ENCODE results near the gene ARSJ. TPM values are rescaled to one million over a fixed set of nuclear protein-coding genes. Genes with fewer than 3 reads are reported as not detected.

The ARSJ gene
- total RNA-seq = 18.6 and 24.6 TPM in 2 replicates

- no peaks in the 10 kb centered on the region for H3K9me3 ChIP-seq (ENCODE audit: low read depth, low read length)
- H3K79me2 ChIP-seq (ENCODE audit: insufficient read depth, low read length) = peaks cover 69% of the 10 kb centered on the region
- peak within 1 kb of the TSS; percentile 70 for H2AFZ ChIP-seq (ENCODE audit: low read length)
- DNase-seq (ENCODE audit: insufficient read length, low spot score, missing footprints) = peak; percentile 93
- peak within 1 kb of the TSS; percentile 88 for H3K27ac ChIP-seq (ENCODE audit: low read depth, low read length)
- no peak for TF ChIP-seq CTCF (IDR thresholded peaks at IDR 0.05; ENCODE audit: extremely low read depth, low read depth, low read length)
- H3K4me2 ChIP-seq (ENCODE audit: insufficient read depth, low read length) = peak within 1 kb of the TSS; percentile 91
- H3K4me3 ChIP-seq (ENCODE audit: insufficient read depth, low read length) = peak within 1 kb of the TSS; percentile 87
- H3K36me3 ChIP-seq (ENCODE audit: insufficient read depth, low read length) = no peaks in the 10 kb centered on the region
- H3K27me3 ChIP-seq (ENCODE audit: insufficient read depth, low read length) = no peaks in the 10 kb centered on the region
- H4K20me1 ChIP-seq (ENCODE audit: insufficient read depth, low read length) = no peaks in the 10 kb centered on the region
- H3K4me1 ChIP-seq (ENCODE audit: insufficient read depth, low read length) = peaks cover 10% of the 10 kb centered on the region
These were observed at the start of gene ARSJ for GRCh38 chr4:113979148-113979904. TSS of gene ARSJ (minus strand) at chr4:113979647. CDS start at chr4:113978834, 813 bp downstream.

GRCh38 chr4:114028071-114028470 lies 48.6 kb upstream of the ARSJ start:
- Histone ChIP-seq H3K4me1 (ENCODE audit: insufficient read depth, low read length) (no peaks in the 10 kb centered on the region), H3K4me2 (ENCODE audit: insufficient read depth, low read length) (no peak overlapping the region), H3K27ac (ENCODE audit: low read depth, low read length) (no peak overlapping the region), H3K4me3 (ENCODE audit: insufficient read depth, low read length) (no peak overlapping the region), H3K79me2 (ENCODE audit: insufficient read depth, low read length) (no peaks in the 10 kb centered on the region), H2AFZ (ENCODE audit: low read length) (no peak overlapping the region), H3K36me3 (ENCODE audit: insufficient read depth, low read length) (no peaks in the 10 kb centered on the region), H4K20me1 (ENCODE audit: insufficient read depth, low read length) (no peaks in the 10 kb centered on the region), H3K27me3 (ENCODE audit: insufficient read depth, low read length) (no peaks in the 10 kb centered on the region), H3K9me3 (ENCODE audit: low read depth, low read length) (no peaks in the 10 kb centered on the region)
- no peak for TF ChIP-seq CTCF (IDR thresholded peaks at IDR 0.05; ENCODE audit: extremely low read depth, low read depth, low read length)
- no peak for DNase-seq (ENCODE audit: insufficient read length, low spot score, missing footprints)

DNA sequence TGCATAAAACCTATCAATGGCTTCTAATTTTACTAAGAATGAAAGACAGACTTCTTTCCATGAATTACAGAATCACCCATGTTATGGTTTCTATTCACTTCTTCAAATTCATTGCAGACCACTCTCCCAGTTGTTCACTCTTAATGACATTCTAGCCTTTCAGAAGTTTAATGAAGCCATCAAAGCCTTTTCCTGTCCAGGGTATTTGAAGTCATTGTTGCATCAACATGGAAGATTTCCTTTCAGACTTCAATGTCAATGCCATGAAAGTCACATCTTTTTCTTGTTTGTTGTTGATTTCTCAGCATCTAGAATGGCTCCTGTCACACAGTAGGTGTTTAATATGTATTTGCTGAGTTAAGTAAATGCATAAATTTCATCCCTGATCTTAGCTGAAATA lies 48.1 kb upstream of the ARSJ start:
- TF ChIP-seq CTCF (IDR thresholded peaks at IDR 0.05; ENCODE audit: extremely low read depth, low read depth, low read length) = no peak
- no peak overlapping the region for H3K27ac ChIP-seq (ENCODE audit: low read depth, low read length)
- H3K79me2 ChIP-seq (ENCODE audit: insufficient read depth, low read length) = no peaks in the 10 kb centered on the region
- no peak overlapping the region for H3K4me3 ChIP-seq (ENCODE audit: insufficient read depth, low read length)
- H4K20me1 ChIP-seq (ENCODE audit: insufficient read depth, low read length) = no peaks in the 10 kb centered on the region
- H3K4me1 ChIP-seq (ENCODE audit: insufficient read depth, low read length) = no peaks in the 10 kb centered on the region
- no peak overlapping the region for H3K4me2 ChIP-seq (ENCODE audit: insufficient read depth, low read length)
- H2AFZ ChIP-seq (ENCODE audit: low read length) = no peak overlapping the region
- no peaks in the 10 kb centered on the region for H3K9me3 ChIP-seq (ENCODE audit: low read depth, low read length)
- no peak for DNase-seq (ENCODE audit: insufficient read length, low spot score, missing footprints)
- H3K27me3 ChIP-seq (ENCODE audit: insufficient read depth, low read length) = no peaks in the 10 kb centered on the region
- H3K36me3 ChIP-seq (ENCODE audit: insufficient read depth, low read length) = no peaks in the 10 kb centered on the region

GRCh38 chr4:114026447-114026846 lies 47.0 kb upstream of the ARSJ start:
- no peaks in the 10 kb centered on the region for H3K4me1 ChIP-seq (ENCODE audit: insufficient read depth, low read length)
- no peak for TF ChIP-seq CTCF (IDR thresholded peaks at IDR 0.05; ENCODE audit: extremely low read depth, low read depth, low read length)
- H2AFZ ChIP-seq (ENCODE audit: low read length) = no peak overlapping the region

More at GRCh38 chr4:114026447-114026846, 47.0 kb upstream of the ARSJ start:
- DNase-seq (ENCODE audit: insufficient read length, low spot score, missing footprints) = no peak
- no peaks in the 10 kb centered on the region for H3K9me3 ChIP-seq (ENCODE audit: low read depth, low read length)
- no peaks in the 10 kb centered on the region for H3K27me3 ChIP-seq (ENCODE audit: insufficient read depth, low read length)
- H3K4me2 ChIP-seq (ENCODE audit: insufficient read depth, low read length) = no peak overlapping the region
- H4K20me1 ChIP-seq (ENCODE audit: insufficient read depth, low read length) = no peaks in the 10 kb centered on the region
- no peak overlapping the region for H3K4me3 ChIP-seq (ENCODE audit: insufficient read depth, low read length)
- H3K79me2 ChIP-seq (ENCODE audit: insufficient read depth, low read length) = no peaks in the 10 kb centered on the region
- no peak overlapping the region for H3K27ac ChIP-seq (ENCODE audit: low read depth, low read length)
- H3K36me3 ChIP-seq (ENCODE audit: insufficient read depth, low read length) = no peaks in the 10 kb centered on the region

All from osteoblast (primary cell).